Epithelial cell of esophagus (primary cell): ENCODE results near the gene PTPRM.
A peak's percentile ranks its signal among the peaks of the same experiment; 100 is the strongest.

Experiments used
- DNase-seq: peaks from one replicate; pipeline ENCODE4 v3.0.0; 2010; ENCODE audit warnings: low read depth
- H3K4me3 ChIP-seq: 2 replicates; pipeline ENCODE4 v1.5.1; 2011; ENCODE audit warnings: mild to moderate bottlenecking, low read length, control low read depth
- TF ChIP-seq, protein P1 (sequence below): IDR thresholded peaks from 2 replicates; pipeline ENCODE4 v1.5.1; 2011; ENCODE audit warnings: low read depth, mild to moderate bottlenecking, low read length, control low read depth, inconsistent platforms; ENCODE audit not compliant: insufficient read depth; ENCODE audit errors: missing control alignments

PTPRM gene

DNA sequence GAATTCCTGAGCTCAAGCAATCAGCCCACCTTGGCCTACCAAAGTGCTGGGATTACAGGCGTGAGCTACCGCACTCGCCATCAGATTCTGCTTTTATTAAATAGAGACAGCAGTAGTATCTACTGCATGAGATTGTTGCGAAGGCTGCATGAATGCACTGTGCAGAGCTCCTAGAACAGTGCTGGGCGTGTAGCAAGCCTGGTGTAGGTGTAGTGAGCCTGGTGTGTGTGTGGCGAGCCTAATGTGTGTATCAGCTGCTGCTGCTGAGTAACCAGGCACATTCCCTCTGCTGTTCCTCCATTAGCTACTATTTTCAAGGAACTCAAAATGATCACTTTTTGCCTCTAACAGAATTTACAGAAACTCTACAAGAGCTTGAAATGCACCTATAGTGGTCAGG is 57.6 kb downstream of the PTPRM start:
- DNase-seq, result no peak
- TF ChIP-seq, protein P1, sequence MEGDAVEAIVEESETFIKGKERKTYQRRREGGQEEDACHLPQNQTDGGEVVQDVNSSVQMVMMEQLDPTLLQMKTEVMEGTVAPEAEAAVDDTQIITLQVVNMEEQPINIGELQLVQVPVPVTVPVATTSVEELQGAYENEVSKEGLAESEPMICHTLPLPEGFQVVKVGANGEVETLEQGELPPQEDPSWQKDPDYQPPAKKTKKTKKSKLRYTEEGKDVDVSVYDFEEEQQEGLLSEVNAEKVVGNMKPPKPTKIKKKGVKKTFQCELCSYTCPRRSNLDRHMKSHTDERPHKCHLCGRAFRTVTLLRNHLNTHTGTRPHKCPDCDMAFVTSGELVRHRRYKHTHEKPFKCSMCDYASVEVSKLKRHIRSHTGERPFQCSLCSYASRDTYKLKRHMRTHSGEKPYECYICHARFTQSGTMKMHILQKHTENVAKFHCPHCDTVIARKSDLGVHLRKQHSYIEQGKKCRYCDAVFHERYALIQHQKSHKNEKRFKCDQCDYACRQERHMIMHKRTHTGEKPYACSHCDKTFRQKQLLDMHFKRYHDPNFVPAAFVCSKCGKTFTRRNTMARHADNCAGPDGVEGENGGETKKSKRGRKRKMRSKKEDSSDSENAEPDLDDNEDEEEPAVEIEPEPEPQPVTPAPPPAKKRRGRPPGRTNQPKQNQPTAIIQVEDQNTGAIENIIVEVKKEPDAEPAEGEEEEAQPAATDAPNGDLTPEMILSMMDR, result no peak
- no peak overlapping the region for H3K4me3 ChIP-seq

DNA sequence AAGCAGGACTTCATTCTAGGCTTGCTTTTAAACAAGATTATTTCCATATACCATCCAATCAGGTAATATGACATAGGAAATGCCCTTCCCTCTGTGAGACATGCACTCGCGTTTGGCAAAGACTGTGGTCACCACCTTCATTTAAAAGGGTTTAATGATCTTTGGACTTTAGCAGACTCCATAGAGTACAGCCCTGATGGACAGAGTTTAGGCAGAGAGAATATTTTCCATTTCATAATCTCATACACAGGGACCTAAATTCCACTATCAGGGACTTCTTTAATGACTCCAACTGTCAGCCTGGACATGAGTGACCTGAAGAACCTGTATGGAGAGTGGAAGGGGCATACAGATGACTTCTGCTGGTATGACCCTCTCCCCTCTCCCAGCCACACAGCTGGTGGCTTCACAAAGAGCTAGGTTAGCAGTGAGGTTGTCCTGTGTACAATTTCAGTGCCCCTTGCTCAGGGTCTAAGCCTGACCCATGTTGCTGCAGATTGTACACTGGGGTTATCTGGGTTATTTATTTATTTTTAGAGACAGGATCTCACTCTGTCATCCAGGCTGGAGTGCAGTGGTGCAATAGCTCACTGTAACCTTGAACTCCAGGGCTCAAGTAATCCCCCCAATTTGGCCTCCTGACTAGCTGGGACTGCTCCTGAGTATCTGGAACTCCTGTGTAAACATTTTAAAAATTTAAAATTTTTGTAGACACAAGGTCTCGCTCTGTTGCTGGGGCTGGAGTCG is 59.2 kb downstream of the PTPRM start:
- no peak for DNase-seq
- TF ChIP-seq, protein P1, result no peak
- no peak overlapping the region for H3K4me3 ChIP-seq

DNA sequence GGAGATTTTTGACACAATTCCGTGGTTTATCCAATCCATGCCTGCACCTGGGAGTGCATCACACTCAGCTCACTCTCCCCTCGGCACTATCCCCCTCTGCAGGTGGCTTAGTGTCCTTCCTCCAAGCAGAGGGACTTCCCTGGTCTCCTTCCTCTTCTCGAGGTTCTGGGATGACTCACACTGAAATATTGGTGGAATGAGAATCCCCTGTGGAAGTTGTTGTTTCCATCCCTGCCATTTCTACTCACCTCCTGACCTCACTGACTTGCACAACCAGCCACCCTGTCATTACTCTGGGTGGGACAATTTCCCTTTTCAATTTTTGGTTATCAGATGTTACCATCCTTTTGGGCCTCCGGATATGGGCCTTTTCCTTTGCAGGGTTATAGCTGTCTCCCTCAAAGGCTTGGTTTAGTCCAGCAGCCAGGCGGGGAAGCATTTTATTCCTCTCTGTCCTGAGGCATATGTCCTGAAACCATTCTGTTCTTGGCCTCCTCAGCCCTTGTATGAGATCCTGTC is 59.9 kb downstream of the PTPRM start:
- no peak overlapping the region for H3K4me3 ChIP-seq
- peak; percentile 49 for DNase-seq
- TF ChIP-seq, protein P1, result no peak

DNA sequence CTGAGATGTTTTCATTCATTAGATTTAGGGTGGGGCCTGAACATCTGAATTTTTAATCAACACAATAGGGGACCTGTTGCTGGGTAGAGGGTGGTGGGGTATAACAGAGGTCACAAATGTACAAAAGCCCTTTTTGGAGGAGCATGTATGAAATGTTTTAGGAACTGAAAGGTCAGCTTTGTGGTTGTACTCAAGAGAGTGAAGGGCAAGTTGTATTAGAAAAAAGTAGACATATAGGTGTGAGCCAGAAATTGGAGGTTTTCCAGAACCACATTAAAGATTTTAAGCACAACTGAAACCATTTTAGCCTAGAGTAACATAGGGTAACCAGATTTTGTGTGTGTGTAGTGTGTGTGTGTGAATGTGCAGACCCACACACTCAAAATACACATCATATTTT is 62.3 kb downstream of the PTPRM start:
- TF ChIP-seq, protein P1, result no peak
- no peak for DNase-seq
- H3K4me3 ChIP-seq, result no peak overlapping the region

DNA sequence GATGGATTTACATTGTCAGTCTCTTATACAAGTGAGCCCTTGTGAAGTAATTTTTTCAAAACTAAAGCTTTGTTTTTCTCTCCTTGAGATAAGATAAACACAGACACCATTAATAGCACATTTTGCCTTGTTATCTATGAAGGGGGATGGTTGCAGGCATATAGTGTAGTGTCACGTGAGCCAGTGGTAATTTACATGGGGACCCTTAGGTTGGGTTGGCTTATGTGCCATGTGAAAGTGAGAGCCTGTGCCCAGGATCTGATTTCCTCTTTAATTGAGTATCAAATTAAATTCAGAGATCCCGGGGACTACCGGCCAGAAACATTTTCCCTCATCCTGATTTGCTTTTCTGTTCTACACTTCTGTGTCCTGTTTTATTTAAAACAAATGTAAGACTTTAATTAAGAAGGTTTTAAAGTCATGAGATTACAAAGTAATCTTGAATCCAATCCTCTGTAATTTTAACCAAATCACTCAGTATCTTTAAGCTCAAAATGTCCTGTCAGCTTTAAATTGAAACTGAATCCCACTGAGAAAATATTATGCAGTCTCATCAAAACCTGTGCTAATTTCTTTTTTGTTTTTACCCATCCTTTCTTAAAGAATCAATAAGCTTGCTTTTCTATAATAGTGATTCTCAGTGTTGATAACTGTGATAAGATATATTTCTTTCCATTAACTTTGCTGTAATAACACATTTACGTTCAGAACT is 63.8 kb downstream of the PTPRM start:
- TF ChIP-seq, protein P1, result no peak
- H3K4me3 ChIP-seq, result no peak overlapping the region
- no peak for DNase-seq

DNA sequence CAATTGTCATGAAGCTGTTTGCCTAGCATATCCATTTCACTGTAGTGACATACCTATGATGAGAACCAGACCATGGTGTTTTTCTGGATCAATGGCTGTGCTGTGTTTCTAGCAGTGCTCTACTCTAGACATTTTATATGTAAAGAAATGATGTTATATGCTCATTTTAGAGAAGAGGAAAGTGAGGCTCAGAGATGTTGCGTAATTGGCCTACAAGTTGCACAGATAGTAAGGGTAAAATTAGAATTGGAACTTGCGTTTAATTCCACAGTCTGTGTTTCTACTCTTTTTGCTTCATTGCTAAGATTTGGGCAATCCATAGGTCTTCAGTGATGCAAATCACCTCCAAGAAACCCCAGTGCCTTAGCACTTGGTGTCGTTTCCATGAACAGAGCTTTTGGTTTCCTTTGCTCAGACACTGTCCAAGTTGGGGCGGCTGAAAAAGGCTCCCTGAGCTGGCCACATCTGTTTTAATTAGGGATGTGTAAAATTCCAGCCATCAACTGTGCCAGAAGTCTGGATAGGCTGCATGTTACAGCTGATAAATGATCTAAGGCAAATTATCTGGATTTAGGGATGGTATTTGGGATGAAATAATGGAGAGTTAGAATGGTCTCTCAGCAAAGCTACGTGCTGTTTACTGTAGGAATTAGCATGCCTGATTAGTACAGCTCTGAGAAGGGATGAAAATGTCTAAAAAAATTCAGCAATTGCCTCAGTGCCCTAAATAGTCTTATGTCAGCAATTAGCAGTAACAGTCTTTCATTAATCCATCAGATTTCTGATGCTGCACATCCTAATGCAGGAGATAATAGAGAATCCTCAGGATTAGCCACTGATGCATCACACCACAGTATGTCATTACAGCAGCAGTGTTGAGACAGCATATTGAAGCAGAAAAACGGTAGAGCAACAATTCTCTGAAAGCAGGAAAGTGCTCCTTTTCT is 65.3 kb downstream of the PTPRM start:
- no peak for DNase-seq
- H3K4me3 ChIP-seq, result no peak overlapping the region
- TF ChIP-seq, protein P1, result no peak
